DND-41 (cell line): ENCODE results near the gene MORN1.

Experiments
- ATAC-seq: fragments of 200-7000 bp; cut with Tn5 transposase; 3 replicates; pipeline ENCODE4 v1.9.1; 2021; ENCODE audit warnings: low read depth; ENCODE audit not compliant: insufficient read depth
- DNase-seq: peaks from one replicate; pipeline ENCODE4 v3.0.0-alpha.2; 2020
- H2AFZ ChIP-seq: 2 replicates; pipeline ENCODE4 v1.6.0; 2012; ENCODE audit warnings: low read depth, low read length
- H3K27ac ChIP-seq: 2 replicates; pipeline ENCODE4 v1.5.1; 2012; ENCODE audit warnings: low read length, inconsistent platforms
- H3K27me3 ChIP-seq: fragments of 200-600 bp; sonication (generic); 2 replicates; pipeline ENCODE4 v1.6.0; 2012; ENCODE audit warnings: low read length, mild to moderate bottlenecking, inconsistent platforms; ENCODE audit not compliant: insufficient read depth, poor library complexity
- H3K36me3 ChIP-seq: 2 replicates; pipeline ENCODE4 v1.5.1; 2012; ENCODE audit warnings: low read length, inconsistent platforms; ENCODE audit not compliant: insufficient read depth
- H3K4me1 ChIP-seq: 2 replicates; pipeline ENCODE4 v1.5.1; 2012; ENCODE audit warnings: mild to moderate bottlenecking, low read length; ENCODE audit not compliant: insufficient read depth
- H3K4me2 ChIP-seq: 2 replicates; pipeline ENCODE4 v1.6.0; 2012; ENCODE audit warnings: mild to moderate bottlenecking, moderate library complexity, low read length, inconsistent platforms; ENCODE audit not compliant: insufficient read depth
- H3K4me3 ChIP-seq, 2 experiments: fragments of 200-600 bp in 1 of 2; shearing (Covaris generic) in 1 of 2; 2 replicates each; pipeline ENCODE4 v1.5.1; 2012 to 2016; ENCODE audit warnings: inconsistent platforms in 2 of 2, low read length in 2 of 2, mild to moderate bottlenecking in 2 of 2, low read depth in 1 of 2, moderate library complexity in 1 of 2
- H3K79me2 ChIP-seq: 2 replicates; pipeline ENCODE4 v1.6.0; 2012; ENCODE audit warnings: low read length, inconsistent platforms; ENCODE audit not compliant: insufficient read depth
- H3K9ac ChIP-seq: 2 replicates; pipeline ENCODE4 v1.6.0; 2012; ENCODE audit warnings: low read depth, mild to moderate bottlenecking, inconsistent platforms, low read length, moderate library complexity
- H3K9me3 ChIP-seq: 2 replicates; pipeline ENCODE4 v1.5.1; 2012; ENCODE audit warnings: low read length, moderate library complexity, mild to moderate bottlenecking, inconsistent platforms; ENCODE audit not compliant: insufficient read depth, severe bottlenecking
- H4K20me1 ChIP-seq: 2 replicates; pipeline ENCODE4 v1.6.0; 2012; ENCODE audit warnings: low read length; ENCODE audit not compliant: insufficient read depth
- CTCF ChIP-seq: IDR thresholded peaks from 2 replicates; pipeline ENCODE4 v1.5.1; 2012; ENCODE audit warnings: borderline replicate concordance, low read length, moderate library complexity, mild to moderate bottlenecking; ENCODE audit not compliant: poor library complexity, severe bottlenecking; ENCODE audit errors: extremely low read depth
- EZH2 ChIP-seq: IDR thresholded peaks from 3 replicates; pipeline ENCODE4 v1.6.1; 2012; ENCODE audit warnings: borderline replicate concordance, low read depth, mild to moderate bottlenecking, moderate library complexity, low read length, inconsistent platforms; ENCODE audit not compliant: severe bottlenecking

MORN1 gene

GRCh38 chr1:2350501-2350900 is 40.9 kb downstream of the MORN1 start:
- TF ChIP-seq EZH2, result no peak
- TF ChIP-seq CTCF, result no peak
- Histone ChIP-seq H3K9ac (no peak overlapping the region), H4K20me1 (no peaks in the 10 kb centered on the region; the same call in 1 of the 2 replicates), H3K36me3 (no peaks in the 10 kb centered on the region), H3K4me1 (no peaks in the 10 kb centered on the region), H3K9me3 (no peaks in the 10 kb centered on the region), H3K79me2 (no peaks in the 10 kb centered on the region), H3K27ac (no peak overlapping the region), H2AFZ (no peak overlapping the region), H3K27me3 (no peaks in the 10 kb centered on the region), H3K4me3 (no peak overlapping the region), H3K4me2 (no peak overlapping the region)
- no peak for ATAC-seq
- DNase-seq, result no peak

GRCh38 chr1:2349806-2350205 is 41.5 kb downstream of the MORN1 start:
- DNase-seq (no peak), ATAC-seq (no peak)
- TF ChIP-seq EZH2 (no peak), CTCF (no peak)
- no peaks in the 10 kb centered on the region; the same call in 1 of the 2 replicates for H4K20me1 ChIP-seq
- H3K9ac ChIP-seq, result no peak overlapping the region
- H3K79me2 ChIP-seq, result no peaks in the 10 kb centered on the region
- no peaks in the 10 kb centered on the region for H3K36me3 ChIP-seq
- no peaks in the 10 kb centered on the region for H3K4me1 ChIP-seq
- H3K9me3 ChIP-seq, result no peaks in the 10 kb centered on the region
- no peak overlapping the region for H2AFZ ChIP-seq
- H3K4me3 ChIP-seq, result no peak overlapping the region
- H3K4me2 ChIP-seq, result no peak overlapping the region
- no peak overlapping the region for H3K27ac ChIP-seq
- H3K27me3 ChIP-seq, result no peaks in the 10 kb centered on the region

- Histone ChIP-seq H4K20me1 (no peaks in the 10 kb centered on the region; the same call in 1 of the 2 replicates), H3K4me2 (no peak overlapping the region), H3K4me3 (no peak overlapping the region), H3K9ac (no peak overlapping the region), H3K36me3 (no peaks in the 10 kb centered on the region), H3K27me3 (no peaks in the 10 kb centered on the region), H3K79me2 (no peaks in the 10 kb centered on the region), H3K9me3 (no peaks in the 10 kb centered on the region), H3K4me1 (no peaks in the 10 kb centered on the region), H3K27ac (no peak overlapping the region), H2AFZ (no peak overlapping the region)
- no peak for ATAC-seq
- TF ChIP-seq CTCF (no peak), EZH2 (no peak)
- DNase-seq, result no peak
Measured at GRCh38 chr1:2348346-2349325, 42.7 kb downstream of the MORN1 start.

- Histone ChIP-seq H3K9ac (no peak overlapping the region), H3K27me3 (no peaks in the 10 kb centered on the region), H3K36me3 (no peaks in the 10 kb centered on the region), H3K9me3 (no peaks in the 10 kb centered on the region), H4K20me1 (no peaks in the 10 kb centered on the region; the same call in 1 of the 2 replicates), H2AFZ (no peak overlapping the region), H3K27ac (no peak overlapping the region), H3K79me2 (no peaks in the 10 kb centered on the region), H3K4me3 (no peak overlapping the region), H3K4me2 (no peak overlapping the region), H3K4me1 (no peaks in the 10 kb centered on the region)
- ATAC-seq, result no peak
- no peak for DNase-seq
- TF ChIP-seq CTCF (no peak), EZH2 (no peak)
Measured at GRCh38 chr1:2347896-2348295, 43.5 kb downstream of the MORN1 start.
